ENCODE results near the gene CSPG4.
"Not testable (repeated sequence)": the region's sequence is repeated elsewhere in the genome, so short reads cannot be mapped to it uniquely, and the experiment has no call there.

The CSPG4 gene

GRCh38 chr15:75723847-75724660 lies 11.4 kb upstream of the CSPG4 start:
- peak; percentile 97 for DNase-seq

- peak; percentile 68 for DNase-seq
Observed at GRCh38 chr15:75723171-75723846, 10.7 kb upstream of the CSPG4 start.

GRCh38 chr15:75721923-75722870 lies 9.5 kb upstream of the CSPG4 start:
- peak; percentile 53 for DNase-seq

GRCh38 chr15:75721480-75721922 lies 8.9 kb upstream of the CSPG4 start:
- no peak for DNase-seq

DNA sequence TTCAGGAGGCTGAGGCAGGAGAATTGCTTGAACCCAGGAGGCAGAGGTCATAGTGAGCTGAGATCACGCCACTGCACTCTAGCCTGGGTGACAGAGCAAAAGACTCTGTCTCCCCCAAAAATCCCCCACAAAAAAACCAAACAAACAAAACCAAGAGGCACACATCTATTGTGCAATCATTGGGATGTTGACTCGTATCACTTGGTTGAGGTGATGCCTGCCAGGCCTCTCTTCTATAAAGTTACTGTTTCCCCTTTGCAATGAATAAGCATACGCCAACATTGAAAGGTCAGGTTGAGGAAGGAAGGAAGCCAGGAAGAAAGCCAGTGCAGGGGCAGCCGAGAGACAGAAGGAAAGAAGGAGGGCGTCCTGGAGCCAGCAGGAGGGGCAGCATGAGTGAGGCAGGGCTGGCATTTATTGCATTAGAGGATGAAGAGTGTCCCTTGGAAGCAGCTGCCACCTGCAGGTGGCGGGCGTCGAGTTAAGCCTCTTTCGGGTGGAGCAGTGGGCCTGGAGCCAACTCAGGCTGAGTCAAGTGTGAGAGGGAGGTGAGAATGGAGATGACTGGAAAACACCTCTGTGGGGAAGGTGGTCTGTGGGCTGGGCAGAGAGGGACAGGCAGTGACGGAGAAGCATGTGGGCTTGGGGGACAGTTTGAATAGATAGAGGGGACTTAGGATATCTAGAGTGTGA lies 8.3 kb upstream of the CSPG4 start:
- DNase-seq, result peak; percentile 73

DNA sequence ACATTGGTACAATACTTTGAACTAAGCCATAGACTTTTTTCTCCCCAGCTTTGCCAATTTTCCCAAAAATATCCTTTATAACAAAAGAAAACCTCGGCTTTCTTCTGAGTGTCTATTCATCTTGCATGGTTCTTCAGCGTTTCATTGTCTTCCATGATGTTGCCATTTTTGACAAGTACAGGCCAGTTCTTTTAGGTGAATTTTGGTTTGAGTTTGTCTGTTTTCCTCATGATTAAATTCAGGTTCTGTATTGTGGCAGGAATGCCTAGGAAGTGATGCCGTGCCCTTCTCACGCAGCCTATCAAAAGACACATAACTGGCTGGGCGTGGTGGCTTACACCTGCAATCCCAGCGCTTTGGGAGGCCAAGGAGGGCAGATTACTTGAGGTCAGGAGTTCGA lies 7.6 kb upstream of the CSPG4 start:
- no peak for DNase-seq

DNA sequence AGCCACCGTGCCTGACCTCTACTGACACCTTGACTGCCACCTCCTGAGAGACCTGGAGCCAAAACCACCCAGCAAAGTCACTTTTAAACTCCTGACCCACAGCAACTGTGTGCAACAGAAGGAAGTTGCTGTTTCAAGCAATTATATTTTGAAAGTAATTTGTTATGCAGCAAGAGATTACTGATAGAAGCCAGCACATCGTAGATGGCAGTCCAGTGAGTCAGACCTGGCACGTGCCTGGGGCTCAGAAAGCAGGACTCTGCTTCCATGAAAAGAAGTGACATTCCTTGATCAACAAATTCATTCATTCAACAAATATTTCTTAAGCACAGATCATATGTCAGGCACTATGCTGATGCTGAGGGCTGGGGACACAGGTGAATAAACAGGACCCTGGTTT lies 5.7 kb upstream of the CSPG4 start:
- DNase-seq, result no peak

- DNase-seq, result not testable (repeated sequence)
Observed at GRCh38 chr15:75717001-75717400, 4.4 kb upstream of the CSPG4 start.

GRCh38 chr15:75716249-75716950 lies 3.8 kb upstream of the CSPG4 start:
- DNase-seq, result not testable (repeated sequence)

DNA sequence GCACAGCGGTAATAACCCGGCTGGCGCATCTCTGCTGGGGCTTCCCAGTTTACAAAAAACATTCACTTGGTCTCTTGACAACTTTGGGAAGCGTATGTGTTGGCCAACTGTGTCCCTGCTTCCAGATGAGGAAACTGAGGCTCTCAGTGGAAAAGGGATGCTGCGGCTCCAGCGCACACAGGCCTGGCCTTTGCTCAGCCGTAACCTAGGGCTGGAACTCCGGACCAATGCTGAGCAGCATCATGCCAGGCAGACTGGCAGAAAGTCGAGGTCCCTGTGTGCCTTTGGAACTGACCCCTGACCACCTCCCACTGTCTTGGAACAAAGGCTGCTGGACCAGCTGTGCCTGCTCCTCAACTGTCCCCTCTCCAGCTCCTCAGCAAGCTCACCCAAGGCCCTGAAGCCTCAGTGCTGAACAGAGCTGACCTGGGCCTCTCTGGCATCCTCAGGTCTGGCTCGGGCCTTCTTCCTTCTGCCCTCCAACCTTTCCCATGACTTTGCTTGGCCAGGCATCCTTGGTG lies 2.7 kb upstream of the CSPG4 start:
- not testable (repeated sequence) for DNase-seq

- DNase-seq, result no peak
Observed at GRCh38 chr15:75714195-75714594, 1.5 kb upstream of the CSPG4 start.

GRCh38 chr15:75713338-75713895 lies 769 bp upstream of the CSPG4 start:
- DNase-seq, result peak; percentile 68

DNA sequence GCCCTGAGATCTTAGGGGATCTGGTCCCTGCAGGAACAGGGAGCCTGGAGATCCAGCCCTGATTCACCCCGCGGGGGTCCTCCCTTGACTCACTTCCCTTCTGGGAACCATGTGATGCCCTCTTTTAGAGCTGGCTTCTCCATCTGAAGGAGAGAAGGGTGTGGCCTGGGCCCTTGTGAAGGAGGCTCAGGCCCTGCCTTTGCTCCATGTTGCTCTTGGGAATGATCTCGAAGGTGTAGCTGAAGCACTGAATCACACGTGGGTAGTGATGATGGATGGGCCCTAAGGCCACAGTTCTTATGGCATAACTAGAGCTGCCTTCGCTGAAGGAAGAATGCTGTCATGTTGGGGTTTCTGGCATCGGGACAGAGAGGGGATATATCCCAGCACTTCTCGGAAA lies 1.2 kb downstream of the CSPG4 start:
- DNase-seq, result not testable (repeated sequence)

- not testable (repeated sequence) for DNase-seq
Observed at GRCh38 chr15:75710874-75711273, 1.8 kb downstream of the CSPG4 start.

- DNase-seq, result peak; percentile 94
Observed at GRCh38 chr15:75709458-75709857, 3.2 kb downstream of the CSPG4 start.

DNA sequence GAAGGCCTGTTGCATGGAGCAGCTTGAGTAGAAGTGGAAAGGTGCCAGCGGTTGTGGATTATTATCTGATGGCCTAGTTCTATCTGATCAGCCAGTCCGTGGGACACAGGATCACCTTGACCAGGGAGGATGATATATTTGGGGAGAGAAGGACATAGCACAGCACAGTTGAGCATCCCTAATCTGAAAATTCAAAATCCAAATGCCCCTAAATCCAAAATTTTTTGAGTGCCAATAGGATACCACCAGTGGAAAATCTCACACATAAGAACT lies 6.0 kb downstream of the CSPG4 start:
- DNase-seq, result no peak

DNA sequence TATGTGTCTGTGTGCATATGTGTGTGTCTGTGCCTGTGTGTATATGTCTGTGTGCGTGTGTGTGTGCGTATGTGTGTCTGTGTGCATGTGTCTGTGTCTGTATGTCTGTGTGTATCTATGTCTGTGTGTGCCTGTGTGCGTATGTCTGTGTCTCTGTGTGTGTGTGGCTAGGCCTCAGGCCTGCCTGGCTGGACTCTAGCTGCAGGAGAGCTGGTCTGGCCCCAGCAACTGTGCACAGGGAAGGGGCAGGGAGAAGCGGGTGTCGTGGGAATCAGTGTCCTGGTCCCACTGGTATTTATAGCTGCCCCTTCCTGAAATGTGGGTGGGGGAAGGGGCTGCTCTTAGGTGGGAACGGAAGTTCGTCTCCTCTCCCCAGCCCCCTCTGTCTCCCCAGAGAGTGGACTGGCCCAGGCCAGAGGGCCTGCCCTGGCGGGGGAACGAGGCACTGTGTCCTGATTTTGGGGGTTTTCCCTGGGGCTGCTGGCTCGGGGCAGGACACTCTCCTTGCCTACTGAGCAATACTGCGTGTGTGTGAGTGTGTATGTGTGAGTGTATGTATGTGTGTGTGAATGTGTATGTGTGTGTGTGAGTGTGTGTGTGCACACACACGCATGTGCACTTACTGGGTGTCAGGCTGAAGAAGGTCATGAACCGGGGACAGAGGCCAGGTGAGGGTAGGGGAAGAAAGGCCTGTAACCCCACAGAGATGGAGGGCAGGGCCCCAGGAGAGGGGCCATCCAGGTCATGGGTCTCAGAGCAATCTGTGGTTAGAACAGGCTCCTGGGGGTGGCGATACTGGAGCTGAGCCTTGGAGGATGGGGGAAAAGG lies 6.6 kb downstream of the CSPG4 start:
- DNase-seq, result no peak

GRCh38 chr15:75705375-75705774 lies 7.3 kb downstream of the CSPG4 start:
- not testable (repeated sequence) for DNase-seq

GRCh38 chr15:75704618-75705017 lies 8.0 kb downstream of the CSPG4 start:
- DNase-seq, result no peak

GRCh38 chr15:75704263-75704615 lies 8.4 kb downstream of the CSPG4 start:
- DNase-seq, result no peak
